GM19193 (cell line): ENCODE results near the gene FRMD6.

Source experiments
- POLR2A ChIP-seq: IDR thresholded peaks from 4 replicates; pipeline ENCODE4 v1.6.1; 2011; ENCODE audit not compliant: insufficient read depth, insufficient read length; ENCODE audit errors: extremely low read depth

Gene FRMD6

GRCh38 chr14:51724650-51725049 is 72.9 kb downstream of the FRMD6 start:
- no peak for TF ChIP-seq POLR2A

- no peak for TF ChIP-seq POLR2A
Measured at GRCh38 chr14:51725061-51725460, 73.4 kb downstream of the FRMD6 start.

GRCh38 chr14:51726166-51726899 is 74.6 kb downstream of the FRMD6 start:
- TF ChIP-seq POLR2A: no peak

- TF ChIP-seq POLR2A: no peak
Measured at GRCh38 chr14:51727526-51727925, 75.8 kb downstream of the FRMD6 start.

- no peak for TF ChIP-seq POLR2A
Measured at GRCh38 chr14:51730098-51730497, 78.4 kb downstream of the FRMD6 start.

GRCh38 chr14:51730684-51731083 is 79.0 kb downstream of the FRMD6 start:
- no peak for TF ChIP-seq POLR2A

- no peak for TF ChIP-seq POLR2A
Measured at GRCh38 chr14:51732494-51733112, 80.9 kb downstream of the FRMD6 start.

GRCh38 chr14:51733147-51733546 is 81.4 kb downstream of the FRMD6 start:
- no peak for TF ChIP-seq POLR2A

GRCh38 chr14:51735851-51736250 is 84.1 kb downstream of the FRMD6 start:
- no peak for TF ChIP-seq POLR2A

GRCh38 chr14:51738754-51739153 is 87.0 kb downstream of the FRMD6 start:
- no peak for TF ChIP-seq POLR2A

- no peak for TF ChIP-seq POLR2A
Measured at GRCh38 chr14:51743588-51744000, 91.9 kb downstream of the FRMD6 start.

GRCh38 chr14:51744372-51745130 is 92.8 kb downstream of the FRMD6 start:
- no peak for TF ChIP-seq POLR2A

GRCh38 chr14:51750542-51750941 is 98.8 kb downstream of the FRMD6 start:
- no peak for TF ChIP-seq POLR2A

GRCh38 chr14:51759950-51760349 is 108.2 kb downstream of the FRMD6 start:
- TF ChIP-seq POLR2A: no peak

- no peak for TF ChIP-seq POLR2A
Measured at GRCh38 chr14:51774209-51774608, 122.5 kb downstream of the FRMD6 start.
